ENCODE results near the gene AVEN. TPM values are rescaled to one million over a fixed set of nuclear protein-coding genes. Genes with fewer than 3 reads are reported as not detected.

The AVEN gene
- total and polyA plus RNA-seq, 2 of the 4 experiments (the other 2 are of a cell fraction), result 9.1 to 17.6 TPM

DNA sequence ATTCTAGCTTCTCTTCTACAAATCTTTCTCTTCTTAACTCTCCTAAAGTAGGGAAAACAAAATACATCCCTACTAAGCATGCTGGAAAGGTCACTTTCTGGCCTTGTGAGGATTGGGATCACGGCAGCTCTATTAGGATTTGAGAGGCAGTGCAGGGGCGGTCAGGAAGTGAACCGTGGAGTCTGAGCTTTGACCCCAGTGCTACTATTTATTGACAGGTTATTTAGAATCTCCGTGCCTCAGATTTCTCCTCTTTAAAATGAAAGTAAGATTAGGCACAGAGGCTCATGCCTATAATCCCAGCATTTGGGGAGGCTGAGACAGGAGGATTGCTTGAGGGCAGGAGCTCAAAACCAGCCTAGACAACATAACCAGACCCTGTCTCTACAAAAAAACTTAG, 112.7 kb downstream of the AVEN start:
- TF ChIP-seq POLR2A (IDR thresholded peaks at IDR 0.05; ENCODE audit: low read depth, low read length) (no peak), FOS (IDR thresholded peaks at IDR 0.05; ENCODE audit: low read depth, low read length) (no peak), MXI1 (IDR thresholded peaks at IDR 0.05; ENCODE audit: borderline replicate concordance, low read depth, low read length) (no peak), NFE2L2 (IDR thresholded peaks at IDR 0.05; ENCODE audit: low read depth, low read length) (no peak)
- TF ChIP-seq, protein P1, sequence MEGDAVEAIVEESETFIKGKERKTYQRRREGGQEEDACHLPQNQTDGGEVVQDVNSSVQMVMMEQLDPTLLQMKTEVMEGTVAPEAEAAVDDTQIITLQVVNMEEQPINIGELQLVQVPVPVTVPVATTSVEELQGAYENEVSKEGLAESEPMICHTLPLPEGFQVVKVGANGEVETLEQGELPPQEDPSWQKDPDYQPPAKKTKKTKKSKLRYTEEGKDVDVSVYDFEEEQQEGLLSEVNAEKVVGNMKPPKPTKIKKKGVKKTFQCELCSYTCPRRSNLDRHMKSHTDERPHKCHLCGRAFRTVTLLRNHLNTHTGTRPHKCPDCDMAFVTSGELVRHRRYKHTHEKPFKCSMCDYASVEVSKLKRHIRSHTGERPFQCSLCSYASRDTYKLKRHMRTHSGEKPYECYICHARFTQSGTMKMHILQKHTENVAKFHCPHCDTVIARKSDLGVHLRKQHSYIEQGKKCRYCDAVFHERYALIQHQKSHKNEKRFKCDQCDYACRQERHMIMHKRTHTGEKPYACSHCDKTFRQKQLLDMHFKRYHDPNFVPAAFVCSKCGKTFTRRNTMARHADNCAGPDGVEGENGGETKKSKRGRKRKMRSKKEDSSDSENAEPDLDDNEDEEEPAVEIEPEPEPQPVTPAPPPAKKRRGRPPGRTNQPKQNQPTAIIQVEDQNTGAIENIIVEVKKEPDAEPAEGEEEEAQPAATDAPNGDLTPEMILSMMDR (conservative IDR thresholded peaks at IDR 0.05; ENCODE audit: low read depth, low read length), result no peak
- H3K79me1 ChIP-seq (ENCODE audit: low read depth in 1 of 2, low read length in 2 of 2), result no peaks in the 10 kb centered on the region; a peak in 2 of 4 replicates
- no peak overlapping the region for H2AK5ac ChIP-seq (ENCODE audit: low read depth, low read length)
- H3K9ac ChIP-seq (ENCODE audit: low read depth, low read length), result no peak overlapping the region
- no peak overlapping the region for H2AFZ ChIP-seq (replicated peaks; ENCODE audit: low read length, poor library complexity)
- no peak overlapping the region for H2BK15ac ChIP-seq (ENCODE audit: low read depth, low read length)
- BruUV-seq (replicated peaks), result no TSS peak
- H3K14ac ChIP-seq (replicated peaks; ENCODE audit: low read depth, low read length), result no peak overlapping the region
- H3K4me2 ChIP-seq (ENCODE audit: low read depth, low read length), result no peak overlapping the region; the same call in 1 of the 2 replicates
- ATAC-seq (ENCODE audit: low read depth), result no peak
- CTCF ChIA-PET, result no interaction called here
- H3K4me1 ChIP-seq (ENCODE audit: control insufficient read depth, insufficient read depth, low read length), result no peaks in the 10 kb centered on the region
- H2AK9ac ChIP-seq (replicated peaks; ENCODE audit: low read depth, low read length, poor library complexity), result no peak overlapping the region
- WGBS, 2 experiments (ENCODE audit: extremely low coverage in 2 of 2, insufficient read length in 1 of 2), result 20% methylated on average over 2 of the region's 4 CpGs; no CpG with 5 or more reads in 1 of the 2 experiments
- H3K23ac ChIP-seq (ENCODE audit: low read depth, low read length), result no peak overlapping the region
- no peak overlapping the region for H2BK120ac ChIP-seq (ENCODE audit: low read depth, low read length)
- H3K9me3 ChIP-seq (ENCODE audit: control insufficient read depth, insufficient read depth, low read length), result no peaks in the 10 kb centered on the region
- dilution Hi-C loops (cut with HindIII; ENCODE audit: low sequenced_read_pairs, unreplicated experiment) (no loop called here), intact Hi-C loops (cut with micrococcal nuclease) (no loop called here), in situ Hi-C loops (cut with MboI; ENCODE audit: low sequenced_read_pairs) (no loop called here)
- no peak overlapping the region for H3K27ac ChIP-seq (ENCODE audit: insufficient read depth, low read length)
- POLR2A ChIA-PET (ENCODE audit: unreplicated experiment), result no interaction called here
- H3K4ac ChIP-seq (ENCODE audit: low read depth, low read length), result no peak overlapping the region
- no peak overlapping the region for H2BK20ac ChIP-seq (ENCODE audit: low read depth, low read length)
- no peaks in the 10 kb centered on the region for H3K9me1 ChIP-seq (ENCODE audit: insufficient read depth, low read length)
- H3K27me3 ChIP-seq (ENCODE audit: control insufficient read depth, insufficient read depth, low read length), result no peaks in the 10 kb centered on the region
- no peak overlapping the region for H3K18ac ChIP-seq (ENCODE audit: low read depth, low read length)
- no peak overlapping the region for H3K56ac ChIP-seq (ENCODE audit: extremely low read depth, insufficient read depth, low read length)
- no peaks in the 10 kb centered on the region for H3K36me3 ChIP-seq (ENCODE audit: control insufficient read depth, insufficient read depth, low read length)
- no peak overlapping the region for H2BK5ac ChIP-seq (ENCODE audit: low read depth, low read length, poor library complexity, severe bottlenecking)
- H4K5ac ChIP-seq (ENCODE audit: low read depth, low read length), result no peak overlapping the region
- H4K8ac ChIP-seq (ENCODE audit: low read depth in 2 of 2, low read length in 2 of 2), result no peak overlapping the region
- DNase-seq, result no peak
- no peaks in the 10 kb centered on the region for H4K20me1 ChIP-seq (ENCODE audit: insufficient read depth, low read length)
- H4K91ac ChIP-seq (ENCODE audit: insufficient read depth, low read depth, low read length), result no peak overlapping the region
- no peak overlapping the region for H3K4me3 ChIP-seq (ENCODE audit: insufficient read depth, low read depth, low read length)

Data from IMR-90 (cell line).